H1 (cell line): ENCODE measurements around the gene PRICKLE1. TPM values are rescaled to one million over a fixed set of nuclear protein-coding genes. Genes with fewer than 3 reads are reported as not detected.

Source experiments
- CTCF ChIA-PET: fragments of 300-600 bp; sonication (Branson Sonifier 250); formaldehyde crosslinking; loops from one replicate; lab custom pipeline; 2021; ENCODE audit not compliant: partially characterized antibody; lab: Charles Lee
- POLR2A ChIA-PET: fragments of 300-600 bp; sonication (Branson Sonifier 250); formaldehyde crosslinking; loops from one replicate; lab custom pipeline; 2021; ENCODE audit warnings: inconsistent platforms; ENCODE audit not compliant: partially characterized antibody; lab: Charles Lee
- DNase-seq, 2 experiments: peaks; one replicate each; pipeline versions ENCODE4 v3.0.0 to v3.0.0-alpha.2; 2010 to 2022; ENCODE audit warnings: low spot score in 2 of 2, low read depth in 1 of 2, mixed read lengths in 1 of 2
- FAIRE-seq: peaks from 2 replicates; lab custom pipeline; 2011; peaks lifted over from hg19 to GRCh38; lab: Jason Lieb, UNC
- H2AFZ ChIP-seq: 2 replicates; pipeline ENCODE4 v1.8.1; 2012; ENCODE audit warnings: low read length, inconsistent platforms
- H2AK5ac ChIP-seq: 2 replicates; pipeline ENCODE4 v1.6.1; 2013; ENCODE audit warnings: low read depth, low read length
- H2BK120ac ChIP-seq: replicated peaks from 2 replicates; pipeline ENCODE3; 2013; ENCODE audit warnings: low read depth, low read length, inconsistent platforms
- H2BK12ac ChIP-seq: 2 replicates; pipeline ENCODE4 v1.6.1; 2013; ENCODE audit warnings: low read depth, low read length
- H2BK15ac ChIP-seq: 2 replicates; pipeline ENCODE4 v1.6.1; 2013; ENCODE audit warnings: low read length
- H2BK20ac ChIP-seq: 2 replicates; pipeline ENCODE4 v1.6.1; 2013; ENCODE audit warnings: low read length
- H2BK5ac ChIP-seq: 2 replicates; pipeline ENCODE4 v1.6.1; 2013; ENCODE audit warnings: low read depth, low read length
- H3K14ac ChIP-seq: 2 replicates; pipeline ENCODE4 v1.6.1; 2013; ENCODE audit warnings: inconsistent platforms; ENCODE audit not compliant: insufficient read length
- H3K18ac ChIP-seq: 2 replicates; pipeline ENCODE4 v1.6.1; 2013; ENCODE audit warnings: low read length; ENCODE audit errors: extremely low read depth
- H3K23ac ChIP-seq: 2 replicates; pipeline ENCODE4 v1.6.1; 2013; ENCODE audit warnings: inconsistent platforms; ENCODE audit not compliant: insufficient read length
- H3K23me2 ChIP-seq: 2 replicates; pipeline ENCODE4 v1.6.1; 2013; ENCODE audit warnings: low read depth, low read length
- H3K27ac ChIP-seq: 2 replicates; pipeline ENCODE4 v1.6.1; 2011; ENCODE audit warnings: low read depth, low read length, inconsistent platforms
- H3K27me3 ChIP-seq, 4 experiments: replicated peaks in 1 of 4; 1 replicate in 1 of 4; 2 replicates in 3 of 4; pipeline versions ENCODE4 v1.6.1 to v1.8.1; 2011 to 2013; ENCODE audit warnings: low read length in 3 of 4, mild to moderate bottlenecking in 3 of 4, inconsistent platforms in 2 of 4, mixed read lengths in 2 of 4, moderate library complexity in 1 of 4; ENCODE audit not compliant: control insufficient read depth in 3 of 4, insufficient read depth in 3 of 4; ENCODE audit errors: extremely low read depth in 1 of 4
- H3K36me3 ChIP-seq, 4 experiments: 2 replicates each; pipeline versions ENCODE4 v1.6.1 to v1.8.1; 2011 to 2013; ENCODE audit warnings: mild to moderate bottlenecking in 4 of 4, low read length in 3 of 4, moderate library complexity in 2 of 4, control low read depth in 1 of 4, inconsistent platforms in 1 of 4; ENCODE audit not compliant: insufficient read depth in 4 of 4, control insufficient read depth in 2 of 4
- H3K4ac ChIP-seq: replicated peaks from 2 replicates; pipeline ENCODE3; 2013; ENCODE audit warnings: low read length, low read depth, mixed read lengths, inconsistent platforms; ENCODE audit not compliant: insufficient read length
- H3K4me1 ChIP-seq, 4 experiments: replicated peaks in 1 of 4; 1 replicate in 1 of 4; 2 replicates in 3 of 4; pipeline versions ENCODE4 v1.6.1 to v1.8.1; 2011 to 2013; ENCODE audit warnings: low read length in 3 of 4, inconsistent platforms in 2 of 4, mixed read lengths in 1 of 4; ENCODE audit not compliant: insufficient read depth in 4 of 4, control insufficient read depth in 3 of 4
- H3K4me2 ChIP-seq, 2 experiments: 2 replicates each; pipeline versions ENCODE4 v1.6.1 to v1.8.1; 2011 to 2013; ENCODE audit warnings: low read depth in 2 of 2, low read length in 2 of 2, control low read depth in 1 of 2, inconsistent platforms in 1 of 2, mild to moderate bottlenecking in 1 of 2; ENCODE audit not compliant: insufficient read depth in 1 of 2
- H3K4me3 ChIP-seq, 4 experiments: fragments of 200-600, 300-600 bp in 1 of 4; sonication (generic), shearing (Covaris generic), sonication (Bioruptor Twin) in 1 of 4; 2 replicates each; pipeline versions ENCODE4 v1.5.1 to v1.8.1; 2011 to 2016; ENCODE audit warnings: low read length in 4 of 4, low read depth in 3 of 4, control low read depth in 2 of 4, inconsistent platforms in 2 of 4, mild to moderate bottlenecking in 2 of 4, mixed read lengths in 1 of 4, moderate library complexity in 1 of 4; ENCODE audit not compliant: insufficient read depth in 2 of 4; ENCODE audit errors: extremely low read depth in 1 of 4
- H3K56ac ChIP-seq: replicated peaks from 2 replicates; pipeline ENCODE3; 2013; ENCODE audit warnings: low read depth, mild to moderate bottlenecking, mixed read lengths, low read length, inconsistent platforms; ENCODE audit not compliant: insufficient read length
- H3K79me1 ChIP-seq: 2 replicates; pipeline ENCODE4 v1.6.1; 2013; ENCODE audit warnings: low read depth, low read length, control low read depth
- H3K79me2 ChIP-seq, 2 experiments: 2 replicates each; pipeline versions ENCODE4 v1.6.1 to v1.8.1; 2012 to 2013; ENCODE audit warnings: low read length in 2 of 2, mild to moderate bottlenecking in 2 of 2, inconsistent platforms in 1 of 2; ENCODE audit not compliant: insufficient read depth in 2 of 2, control insufficient read depth in 1 of 2
- H3K9ac ChIP-seq, 4 experiments: replicated peaks in 1 of 4; 1 replicate in 1 of 4; 2 replicates in 3 of 4; pipeline versions ENCODE4 v1.6.1 to v1.8.1; 2011 to 2013; ENCODE audit warnings: low read depth in 3 of 4, low read length in 3 of 4, control low read depth in 2 of 4, mild to moderate bottlenecking in 2 of 4, moderate library complexity in 2 of 4, inconsistent platforms in 1 of 4; ENCODE audit errors: extremely low read depth in 1 of 4
- H3K9me3 ChIP-seq, 2 experiments: 2 replicates each; pipeline versions ENCODE4 v1.6.1 to v1.8.1; 2012 to 2013; ENCODE audit warnings: mild to moderate bottlenecking in 2 of 2, moderate library complexity in 2 of 2, control low read depth in 1 of 2, inconsistent platforms in 1 of 2, low read depth in 1 of 2, low read length in 1 of 2, mixed read lengths in 1 of 2; ENCODE audit not compliant: insufficient read depth in 2 of 2
- H4K20me1 ChIP-seq, 2 experiments: replicated peaks in 1 of 2; 2 replicates each; pipeline versions ENCODE3 to v1.8.1; 2011 to 2013; ENCODE audit warnings: inconsistent platforms in 2 of 2, low read length in 2 of 2, mild to moderate bottlenecking in 1 of 2; ENCODE audit not compliant: insufficient read depth in 2 of 2, control insufficient read depth in 1 of 2
- H4K5ac ChIP-seq: 2 replicates; pipeline ENCODE4 v1.6.1; 2013; ENCODE audit warnings: low read length, low read depth, mixed read lengths, inconsistent platforms; ENCODE audit not compliant: insufficient read length
- H4K8ac ChIP-seq: 2 replicates; pipeline ENCODE4 v1.8.0; 2013; ENCODE audit warnings: mild to moderate bottlenecking, moderate library complexity, low read length, inconsistent platforms; ENCODE audit not compliant: insufficient read depth; ENCODE audit errors: extremely low read depth
- H4K91ac ChIP-seq: replicated peaks from 2 replicates; pipeline ENCODE3; 2013; ENCODE audit warnings: low read length, mixed read lengths, inconsistent platforms; ENCODE audit not compliant: insufficient read length
- BACH1 ChIP-seq: IDR thresholded peaks from 2 replicates; pipeline ENCODE4 v1.6.1; 2012; ENCODE audit warnings: low read length, improper control_type of control experiment
- CBX5 ChIP-seq: fragments of 300-800, 300-1000 bp; sonication (generic); IDR thresholded peaks from 2 replicates; pipeline ENCODE4 v1.7.1; 2016; ENCODE audit warnings: antibody characterized with exemption, low read length, low read depth
- CHD2 ChIP-seq: IDR thresholded peaks from 2 replicates; pipeline ENCODE4 v1.6.1; 2012; ENCODE audit warnings: low read length, improper control_type of control experiment
- CREB1 ChIP-seq: IDR thresholded peaks from 2 replicates; pipeline ENCODE4 v1.6.1; 2012; ENCODE audit warnings: inconsistent platforms
- HDAC2 ChIP-seq, 2 experiments: fragments of 300-600 bp in 1 of 2; sonication (generic) in 1 of 2; IDR thresholded peaks; 2 replicates each; pipeline ENCODE4 v1.6.1; 2011 to 2012; ENCODE audit warnings: low read depth in 2 of 2, low read length in 2 of 2, mild to moderate bottlenecking in 2 of 2, moderate library complexity in 2 of 2, borderline replicate concordance in 1 of 2, inconsistent platforms in 1 of 2
- JUND ChIP-seq: IDR thresholded peaks from 2 replicates; pipeline ENCODE4 v1.6.1; 2011; ENCODE audit warnings: mild to moderate bottlenecking, improper control_type of control experiment, low read length
- MAFK ChIP-seq: IDR thresholded peaks from 2 replicates; pipeline ENCODE4 v1.6.1; 2012; ENCODE audit warnings: low read depth, mild to moderate bottlenecking, improper control_type of control experiment, low read length
- RAD21 ChIP-seq, 2 experiments: IDR thresholded peaks in 1 of 2; conservative IDR thresholded peaks in 1 of 2; 2 replicates each; pipeline ENCODE4 v1.6.1; 2011; ENCODE audit warnings: low read depth in 2 of 2, low read length in 2 of 2, improper control_type of control experiment in 1 of 2, inconsistent platforms in 1 of 2, mild to moderate bottlenecking in 1 of 2, moderate library complexity in 1 of 2
- SAP30 ChIP-seq: fragments of 300-600 bp; sonication (generic); IDR thresholded peaks from 2 replicates; pipeline ENCODE4 v1.7.1; 2012; ENCODE audit warnings: low read length, moderate library complexity, mild to moderate bottlenecking, inconsistent platforms; ENCODE audit not compliant: insufficient read depth, insufficient replicate concordance
- SIN3A ChIP-seq, 2 experiments: IDR thresholded peaks in 1 of 2; conservative IDR thresholded peaks in 1 of 2; 2 replicates each; pipeline ENCODE4 v1.6.1; 2011 to 2012; ENCODE audit warnings: low read length in 2 of 2, improper control_type of control experiment in 1 of 2, low read depth in 1 of 2, mild to moderate bottlenecking in 1 of 2
- SIRT6 ChIP-seq: IDR thresholded peaks from one replicate; pipeline ENCODE4 v1.7.1; 2012; ENCODE audit warnings: low read length, inconsistent platforms
- SRF ChIP-seq: IDR thresholded peaks from 2 replicates; pipeline ENCODE4 v1.6.1; 2011; ENCODE audit warnings: mild to moderate bottlenecking, low read depth, low read length, moderate library complexity
- TAF1 ChIP-seq: IDR thresholded peaks from 2 replicates; pipeline ENCODE4 v1.6.1; 2011; ENCODE audit warnings: mild to moderate bottlenecking, low read depth, low read length
- WGBS, 2 experiments: shearing (Covaris generic) in 1 of 2; methylation state at CpG; one replicate each; pipeline versions ENCODE4 v1.1.6 to v1.1.7; 2013 to 2015; ENCODE audit warnings: low lambda C conversion rate in 2 of 2, mixed read lengths in 2 of 2, inconsistent platforms in 1 of 2, low coverage in 1 of 2, missing lambda C conversion rate in 1 of 2; ENCODE audit not compliant: insufficient replicate concordance in 2 of 2, insufficient coverage in 1 of 2, insufficient read length in 1 of 2; ENCODE audit errors: extremely low coverage in 1 of 2, missing lambda C conversion rate in 1 of 2; 5-methylcytosine and 5-hydroxymethylcytosine counted together
- polyA plus RNA-seq, 7 experiments: library from polyadenylated mRNA; depleted of rRNA in 3 of 7; stranded (reverse) in 5 of 7; unstranded in 2 of 7; fragments of >200 nt in 5 of 7; fragments of 200-250 nt in 2 of 7; gene quantifications; 1 replicate in 5 of 7; 2 replicates in 1 of 7; 4 replicates in 1 of 7; pipeline versions ENCODE4 v1.2.1 to v1.2.3, GENCODE V29; 2011 to 2013; ENCODE audit warnings: missing spikeins in 2 of 7, mixed read lengths in 2 of 7
- total RNA-seq: library from RNA; stranded (reverse); fragmentation: NEBNext Ultra II Directional; extraction: Animal tissue kit (Norgen Biotek cat#: 25700); gene quantifications from 2 replicates; pipeline ENCODE4 v1.2.1, GENCODE V29; 2021

Gene PRICKLE1
- total and polyA plus RNA-seq, 2 of the 8 experiments (the other 6 are each of a cell fraction or from before 2014, with no cell fraction given) = 14.0 to 22.4 TPM

GRCh38 chr12:42638697-42639096, 49.2 kb upstream of the PRICKLE1 start:
- Histone ChIP-seq H2BK120ac (no peak overlapping the region), H3K27ac (no peak overlapping the region), H2AFZ (no peak overlapping the region), H3K36me3 (no peaks in the 10 kb centered on the region), H3K14ac (no peak overlapping the region), H3K9me3 (no peaks in the 10 kb centered on the region; a peak in 1 of 4 replicates), H3K4ac (no peak overlapping the region), H3K27me3 (no peaks in the 10 kb centered on the region), H3K79me2 (no peaks in the 10 kb centered on the region), H4K20me1 (no peaks in the 10 kb centered on the region), H3K9ac (no peak overlapping the region), H2BK20ac (no peak overlapping the region), H3K4me3 (no peak overlapping the region), H3K23me2 (no peaks in the 10 kb centered on the region), H3K79me1 (no peaks in the 10 kb centered on the region), H3K18ac (no peak overlapping the region), H4K91ac (no peak overlapping the region), H2BK15ac (no peak overlapping the region), H3K56ac (no peak overlapping the region), H3K4me2 (no peak overlapping the region), H2BK12ac (no peak overlapping the region), H2BK5ac (no peak overlapping the region), H4K8ac (no peak overlapping the region), H3K23ac (no peak overlapping the region), H3K4me1 (no peaks in the 10 kb centered on the region; a peak in 1 of 7 replicates), H4K5ac (no peak overlapping the region), H2AK5ac (no peak overlapping the region)
- POLR2A ChIA-PET = no interaction called here
- 90% methylated on average over 3 of the region's 4 CpGs; no CpG with 5 or more reads in 1 of the 2 experiments for WGBS, 2 experiments
- no peak for FAIRE-seq
- no peak for DNase-seq
- CTCF ChIA-PET = interaction anchor here (1.1 kb wide), 1 partner anchor 257 kb away, joined by 3 read pairs; no protein-coding TSS in a partner anchor
- no peak for TF ChIP-seq TAF1
- no peak for TF ChIP-seq SAP30
- TF ChIP-seq RAD21 (IDR thresholded peaks at IDR 0.05 in 1 of 2, conservative IDR thresholded peaks at IDR 0.05 in 1 of 2; ENCODE audit: low read depth in 2 of 2, low read length in 2 of 2) = no peak
- TF ChIP-seq CHD2 = no peak
- TF ChIP-seq HDAC2 (IDR thresholded peaks at IDR 0.05; ENCODE audit: borderline replicate concordance in 1 of 2, low read depth in 2 of 2, low read length in 2 of 2) = no peak
- no peak for TF ChIP-seq JUND
- TF ChIP-seq BACH1 = no peak
- no peak for TF ChIP-seq SIN3A (conservative IDR thresholded peaks at IDR 0.05 in 1 of 2, IDR thresholded peaks at IDR 0.05 in 1 of 2; ENCODE audit: low read depth in 1 of 2, low read length in 2 of 2)
- TF ChIP-seq SRF = no peak
- TF ChIP-seq SIRT6 = no peak
- TF ChIP-seq CREB1 = no peak
- no peak for TF ChIP-seq CBX5
- no peak for TF ChIP-seq MAFK
